Ascending aorta (tissue), 2 donors: Measurements from ENCODE around the gene AKAP13. TPM values are rescaled to one million over a fixed set of nuclear protein-coding genes. Genes with fewer than 3 reads are reported as not detected.

Experiments used
- DNase-seq, 2 donors: peaks; one replicate each; pipeline ENCODE4 v3.0.0-alpha.2; 2019; ENCODE audit warnings: low spot score in 2 of 2
- H3K27ac ChIP-seq, 2 donors: fragments of 200-600 bp; sonication (generic); one replicate each; pipeline ENCODE4 v1.5.1; 2016 to 2017; ENCODE audit warnings: mild to moderate bottlenecking in 1 of 2
- H3K27me3 ChIP-seq: fragments of 200-600 bp; sonication (generic); one replicate; pipeline ENCODE4 v1.5.1; 2017
- H3K36me3 ChIP-seq, 2 donors: fragments of 200-600 bp; sonication (generic); one replicate each; pipeline ENCODE4 v1.5.1; 2016
- H3K4me1 ChIP-seq, 2 donors: fragments of 200-600 bp; sonication (generic); one replicate each; pipeline ENCODE4 v1.5.1; 2016 to 2017; ENCODE audit warnings: mild to moderate bottlenecking in 1 of 2
- H3K4me3 ChIP-seq, 2 donors: fragments of 200-600 bp; sonication (generic); one replicate each; pipeline ENCODE4 v1.5.1; 2016 to 2017; ENCODE audit warnings: mild to moderate bottlenecking in 1 of 2
- H3K9me3 ChIP-seq, 2 donors: fragments of 200-600 bp; sonication (generic); one replicate each; pipeline ENCODE4 v1.5.1; 2016
- CTCF ChIP-seq, 3 experiments: fragments of 200-600 bp in 2 of 3; fragments of 450-650 bp in 1 of 3; sonication (generic) in 2 of 3; IDR thresholded peaks; one replicate each; pipeline ENCODE4 v1.5.1; 2016 to 2019; ENCODE audit warnings: antibody characterized with exemption in 3 of 3, mild to moderate bottlenecking in 1 of 3, moderate library complexity in 1 of 3
- intact Hi-C: fragments of 100-400 bp; cut with DNase I; formaldehyde crosslinking; loops from one replicate; pipeline ENCODE4 v1.15.1; 2023
- total RNA-seq: library from RNA; depleted of rRNA; stranded (reverse); fragments of >200 nt; gene quantifications from one replicate; pipeline ENCODE4 v1.1.0, GENCODE V29; 2016

The AKAP13 gene
- total RNA-seq, 1 donor from 2014 or later = 74.3 TPM

- Histone ChIP-seq H3K9me3 (no peaks in the 10 kb centered on the region), H3K36me3 (no peaks in the 10 kb centered on the region), H3K27me3 (no peaks in the 10 kb centered on the region), H3K4me1 (peaks cover 0 to 6% of the 10 kb centered on the region in 2 donors), H3K4me3 (no peak overlapping the region), H3K27ac (no peak overlapping the region)
- DNase-seq = no peak
- no peak for TF ChIP-seq CTCF (IDR thresholded peaks at IDR 0.05)
- intact Hi-C loops = no loop called here
Observed at GRCh38 chr15:85500729-85501128, 120.3 kb downstream of the AKAP13 start.

GRCh38 chr15:85501574-85501973, 121.2 kb downstream of the AKAP13 start:
- Histone ChIP-seq H3K27ac (no peak overlapping the region), H3K4me3 (no peak overlapping the region), H3K27me3 (no peaks in the 10 kb centered on the region), H3K9me3 (no peaks in the 10 kb centered on the region), H3K36me3 (no peaks in the 10 kb centered on the region), H3K4me1 (peaks cover 0 to 6% of the 10 kb centered on the region in 2 donors)
- no peak for DNase-seq
- intact Hi-C loops = no loop called here
- no peak for TF ChIP-seq CTCF (IDR thresholded peaks at IDR 0.05)

- Histone ChIP-seq H3K27me3 (no peaks in the 10 kb centered on the region), H3K36me3 (no peaks in the 10 kb centered on the region), H3K4me3 (no peak overlapping the region), H3K4me1 (peaks cover 0 to 6% of the 10 kb centered on the region in 2 donors), H3K27ac (no peak overlapping the region), H3K9me3 (no peaks in the 10 kb centered on the region)
- TF ChIP-seq CTCF (IDR thresholded peaks at IDR 0.05) = no peak
- intact Hi-C loops = no loop called here
- no peak for DNase-seq
Observed at GRCh38 chr15:85503151-85503799, 122.9 kb downstream of the AKAP13 start.

GRCh38 chr15:85504749-85505676, 124.6 kb downstream of the AKAP13 start:
- H3K36me3 ChIP-seq = no peaks in the 10 kb centered on the region
- H3K27me3 ChIP-seq = no peaks in the 10 kb centered on the region
- no peak overlapping the region for H3K4me3 ChIP-seq
- H3K9me3 ChIP-seq = no peaks in the 10 kb centered on the region
- DNase-seq = peak in 1 of 2 donors; percentile 71
- no peak overlapping the region for H3K27ac ChIP-seq
- TF ChIP-seq CTCF (IDR thresholded peaks at IDR 0.05) = peak; percentile 13 to 67 (median 60)
- H3K4me1 ChIP-seq = peaks cover 0 to 6% of the 10 kb centered on the region in 2 donors
- intact Hi-C loops = loop anchor here (2.0 kb wide), 2 partner anchors 174 to 208 kb away; no protein-coding TSS in a partner anchor

- DNase-seq = no peak
- Histone ChIP-seq H3K9me3 (no peaks in the 10 kb centered on the region), H3K27ac (no peak overlapping the region), H3K27me3 (no peaks in the 10 kb centered on the region), H3K36me3 (no peaks in the 10 kb centered on the region), H3K4me3 (no peak overlapping the region), H3K4me1 (peaks cover 0 to 3% of the 10 kb centered on the region in 2 donors)
- intact Hi-C loops = no loop called here
- TF ChIP-seq CTCF (IDR thresholded peaks at IDR 0.05) = no peak
Observed at GRCh38 chr15:85507114-85507513, 126.7 kb downstream of the AKAP13 start.
